HPDE6-E6E7 (cell line): ENCODE data around the gene CDH13.

Source experiments
- DNase-seq: peaks from one replicate; pipeline ENCODE4 v3.0.0; 2011; ENCODE audit warnings: missing footprints; ENCODE audit errors: extremely low spot score

CDH13 gene

GRCh38 chr16:82626791-82627261, at the start of gene CDH13:
TSS of gene CDH13 (plus strand) at chr16:82626969.
- no peak for DNase-seq

- peak; percentile 39 for DNase-seq
Measured at GRCh38 chr16:82580298-82580890, 46.4 kb upstream of the CDH13 start.

GRCh38 chr16:82582975-82583374, 43.8 kb upstream of the CDH13 start:
- DNase-seq: no peak

GRCh38 chr16:82583422-82583821, 43.3 kb upstream of the CDH13 start:
- no peak for DNase-seq

GRCh38 chr16:82584553-82585152, 42.1 kb upstream of the CDH13 start:
- DNase-seq: no peak

- DNase-seq: no peak
Measured at GRCh38 chr16:82585675-82586074, 41.1 kb upstream of the CDH13 start.

GRCh38 chr16:82586130-82586529, 40.6 kb upstream of the CDH13 start:
- DNase-seq: no peak

- no peak for DNase-seq
Measured at GRCh38 chr16:82587289-82587688, 39.5 kb upstream of the CDH13 start.

- DNase-seq: no peak
Measured at GRCh38 chr16:82589407-82589806, 37.4 kb upstream of the CDH13 start.

GRCh38 chr16:82594114-82594513, 32.7 kb upstream of the CDH13 start:
- DNase-seq: no peak

- no peak for DNase-seq
Measured at GRCh38 chr16:82598771-82599170, 28.0 kb upstream of the CDH13 start.

- DNase-seq: no peak
Measured at GRCh38 chr16:82601989-82602640, 24.7 kb upstream of the CDH13 start.

- DNase-seq: peak; percentile 54
Measured at GRCh38 chr16:82603784-82604411, 22.9 kb upstream of the CDH13 start.

GRCh38 chr16:82605076-82605475, 21.7 kb upstream of the CDH13 start:
- DNase-seq: no peak

- no peak for DNase-seq
Measured at GRCh38 chr16:82605863-82606620, 20.7 kb upstream of the CDH13 start.

- no peak for DNase-seq
Measured at GRCh38 chr16:82609140-82609539, 17.6 kb upstream of the CDH13 start.

GRCh38 chr16:82612263-82612662, 14.5 kb upstream of the CDH13 start:
- no peak for DNase-seq

- no peak for DNase-seq
Measured at GRCh38 chr16:82616356-82616755, 10.4 kb upstream of the CDH13 start.

- DNase-seq: no peak
Measured at GRCh38 chr16:82621781-82622180, 5.0 kb upstream of the CDH13 start.

GRCh38 chr16:82623241-82623640, 3.5 kb upstream of the CDH13 start:
- DNase-seq: no peak

GRCh38 chr16:82625066-82625968, 1.5 kb upstream of the CDH13 start:
- DNase-seq: no peak
